DMS53 treated with DMSO at 0.1 percent for 48 hours (cell line): ENCODE data around the gene SDR42E2.
"Not testable (repeated sequence)": the region's sequence is repeated elsewhere in the genome, so short reads cannot be mapped to it uniquely, and the experiment has no call there.

Source experiments
- DNase-seq: peaks from one replicate; lab custom pipeline; 2025; ENCODE audit not compliant: unreplicated experiment; lab: John Stamatoyannopoulos, UW

SDR42E2 gene

GRCh38 chr16:22210285-22210684 is 48.0 kb downstream of the SDR42E2 start:
- no peak for DNase-seq

- no peak for DNase-seq
These were observed 48.5 kb downstream of the SDR42E2 start for GRCh38 chr16:22210854-22211253.

- no peak for DNase-seq
These were observed 50.9 kb downstream of the SDR42E2 start for GRCh38 chr16:22213236-22213635.

DNA sequence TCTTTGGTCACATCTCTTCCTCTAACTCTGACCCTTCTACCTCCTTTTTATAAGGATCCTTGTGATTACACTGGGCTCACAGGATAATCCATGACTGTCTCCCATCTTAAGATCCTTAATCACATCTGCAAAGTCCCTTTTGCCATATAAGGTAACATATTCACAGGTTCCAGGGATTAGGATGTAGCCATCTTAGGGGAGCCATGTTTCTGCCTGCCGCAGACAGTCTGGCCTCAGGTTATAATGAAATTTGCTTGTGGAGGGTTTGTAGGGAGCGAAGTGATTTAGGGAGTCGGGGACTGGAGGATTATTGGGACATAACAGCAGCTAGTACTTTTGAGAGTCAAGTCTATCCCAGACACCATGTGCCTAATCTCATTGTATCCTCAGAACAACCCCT is 51.5 kb downstream of the SDR42E2 start:
- DNase-seq: no peak

DNA sequence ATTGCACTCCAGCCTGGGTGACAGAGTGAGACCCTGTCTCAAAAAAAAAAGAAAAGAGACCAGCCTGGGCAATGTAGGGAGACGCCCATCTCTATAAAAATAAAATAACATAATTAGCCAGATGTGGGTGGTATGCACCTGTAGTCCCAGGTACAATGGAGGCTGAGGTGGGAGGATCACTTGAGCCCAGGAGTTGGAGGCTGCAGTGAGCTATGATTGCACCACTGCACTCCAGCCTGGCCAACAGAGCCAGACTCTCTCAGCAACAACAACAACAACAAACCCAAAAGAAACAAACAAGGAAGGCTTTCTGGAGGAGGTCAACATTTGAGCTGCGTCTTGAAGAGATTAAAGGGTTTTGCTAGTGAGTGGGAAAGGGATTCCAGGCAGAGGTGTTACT is 52.1 kb downstream of the SDR42E2 start:
- DNase-seq: no peak

DNA sequence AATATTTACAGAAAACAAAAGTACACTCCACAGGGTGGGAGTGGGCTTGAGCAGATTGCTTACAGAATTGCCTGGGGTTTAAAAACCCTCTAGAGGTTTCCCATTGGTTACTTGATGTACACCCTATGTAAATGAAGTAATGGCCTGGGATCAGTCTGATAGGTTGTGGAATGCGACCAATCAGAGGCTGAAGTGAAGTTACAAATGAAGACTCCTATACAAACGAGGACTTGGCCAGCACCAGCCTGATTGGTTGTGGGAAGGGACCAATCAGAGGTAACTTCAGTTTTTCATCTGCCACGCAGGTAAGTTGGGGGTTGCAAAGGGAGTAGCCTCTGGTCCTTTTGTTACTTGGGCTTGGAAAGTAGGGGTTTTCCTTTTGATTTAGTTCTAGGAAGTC is 52.6 kb downstream of the SDR42E2 start:
- DNase-seq: no peak

DNA sequence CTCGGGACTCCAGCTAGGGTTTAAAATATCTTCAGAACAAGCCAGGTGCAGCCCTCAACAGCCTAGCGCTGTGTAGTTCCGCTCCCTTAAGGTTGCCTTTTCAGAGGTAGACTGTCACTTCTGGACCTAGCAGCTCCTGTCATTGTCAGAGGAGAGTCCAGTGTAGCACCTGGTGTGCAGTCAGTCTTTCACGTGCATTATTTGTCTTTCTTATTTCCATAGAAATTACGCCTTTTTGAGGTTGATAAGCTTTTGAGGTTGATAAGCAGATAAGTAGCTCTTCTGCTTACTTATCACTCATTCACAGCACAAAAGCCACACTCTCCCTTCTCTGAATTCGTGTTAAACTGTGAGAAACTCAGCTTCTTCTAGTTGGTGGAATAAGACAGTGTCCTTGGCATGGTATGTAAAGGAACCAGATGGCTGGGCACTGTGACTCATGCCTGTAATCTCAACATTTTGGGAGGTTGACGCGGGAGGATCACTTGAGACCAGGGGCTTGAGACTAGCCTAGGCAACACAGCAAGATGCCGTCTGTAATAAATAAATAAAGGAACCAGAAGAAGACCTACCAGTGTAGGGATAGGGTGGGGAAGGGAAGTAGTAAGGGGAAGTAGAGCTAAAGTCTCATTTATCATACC is 54.0 kb downstream of the SDR42E2 start:
- DNase-seq: no peak

DNA sequence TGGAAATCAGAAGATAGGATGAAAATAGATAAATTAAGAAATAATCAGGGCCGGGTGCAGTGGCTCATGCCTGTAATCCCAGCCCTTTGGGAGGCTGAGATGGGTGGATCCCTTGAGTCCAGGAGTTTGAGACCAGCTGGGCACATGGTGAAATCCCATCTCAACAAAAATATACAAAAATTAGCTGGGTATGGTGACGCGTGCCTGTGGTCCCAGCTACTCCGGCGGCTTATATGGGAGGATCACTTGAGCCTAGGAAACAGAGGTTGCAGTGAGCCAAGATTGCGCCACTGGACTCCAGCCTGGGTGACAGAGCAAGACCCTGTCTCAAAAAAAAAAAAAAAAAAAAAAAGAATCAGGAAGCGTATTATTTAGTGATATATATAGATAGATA is 54.5 kb downstream of the SDR42E2 start:
- not testable (repeated sequence) for DNase-seq

DNA sequence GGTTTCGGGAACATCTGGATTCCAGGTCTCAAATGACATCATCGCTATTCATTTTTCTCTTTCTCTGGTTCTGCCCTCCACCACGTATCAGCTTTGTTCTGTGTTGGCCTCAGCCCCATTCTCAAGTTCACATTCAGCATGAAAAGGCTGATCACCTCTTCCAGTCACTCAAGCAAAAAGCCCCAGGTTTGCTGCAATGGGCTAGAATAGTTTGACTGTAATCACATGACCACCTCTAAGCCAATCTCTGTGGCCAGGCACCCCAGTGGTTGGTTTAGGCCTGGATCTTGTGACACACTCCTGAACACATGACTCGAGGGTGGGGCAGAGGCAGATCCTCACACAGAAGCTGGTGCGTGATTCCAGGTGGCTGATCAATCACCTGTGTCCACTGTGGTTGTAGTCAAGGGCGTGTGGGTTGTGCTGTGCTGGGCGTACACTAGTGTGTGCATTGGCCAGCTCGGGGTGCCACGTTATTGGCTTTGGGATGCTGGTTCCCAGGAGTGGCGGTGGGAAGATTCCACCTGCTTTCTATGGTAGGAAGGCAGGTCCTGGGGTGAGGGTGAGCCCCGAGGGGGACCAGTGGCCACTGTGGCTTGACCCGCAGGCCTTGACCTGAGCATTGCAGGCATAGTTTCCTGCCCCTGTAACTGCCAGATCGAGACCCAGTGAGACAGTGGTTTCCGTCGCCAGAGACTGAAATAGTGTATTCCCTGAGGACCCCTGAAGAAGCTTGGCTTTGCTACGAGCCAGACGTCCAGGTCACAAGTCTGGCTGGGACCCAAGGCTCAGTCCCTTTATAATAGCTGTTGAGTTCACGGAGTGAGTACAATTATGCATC is 55.8 kb downstream of the SDR42E2 start:
- no peak for DNase-seq

GRCh38 chr16:22219389-22220068 is 57.2 kb downstream of the SDR42E2 start:
- no peak for DNase-seq

DNA sequence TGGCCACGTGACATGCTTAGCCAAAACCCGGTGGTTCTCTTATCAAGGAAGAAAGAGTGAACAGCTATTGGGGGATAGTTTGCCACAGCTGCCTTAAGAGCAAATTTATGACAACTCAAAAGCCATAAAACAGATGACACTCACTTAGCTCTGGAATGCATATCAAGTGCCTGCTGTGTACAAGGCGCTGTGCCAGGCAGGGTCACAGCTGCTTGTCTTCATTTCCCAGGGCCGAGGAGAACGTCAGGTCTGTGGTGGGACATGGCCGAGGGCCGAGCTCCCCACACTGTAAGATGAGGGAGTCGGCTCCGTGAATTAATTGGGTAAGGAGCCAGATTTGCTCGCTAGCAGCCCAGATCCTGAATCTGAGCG is 57.7 kb downstream of the SDR42E2 start:
- no peak for DNase-seq

DNA sequence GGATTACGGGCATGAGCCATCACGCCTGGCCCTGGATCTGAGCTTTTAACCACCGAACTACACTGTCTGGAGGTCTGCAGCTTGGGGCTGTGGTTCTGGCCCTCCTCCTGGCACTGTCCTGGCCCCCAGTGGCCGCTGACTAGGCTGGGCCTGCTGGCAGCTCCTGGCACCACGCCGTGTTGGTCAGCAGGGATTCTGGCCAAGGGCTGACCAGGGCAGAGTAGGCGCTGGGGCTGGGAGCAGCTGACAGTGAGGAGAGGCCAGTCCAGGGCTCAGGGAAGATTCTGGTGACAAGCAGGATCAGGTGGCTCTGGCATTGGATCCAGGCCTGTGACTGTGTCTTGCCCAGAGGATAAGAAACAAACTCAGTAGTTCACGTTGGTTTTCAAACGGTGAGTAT is 58.4 kb downstream of the SDR42E2 start:
- no peak for DNase-seq

DNA sequence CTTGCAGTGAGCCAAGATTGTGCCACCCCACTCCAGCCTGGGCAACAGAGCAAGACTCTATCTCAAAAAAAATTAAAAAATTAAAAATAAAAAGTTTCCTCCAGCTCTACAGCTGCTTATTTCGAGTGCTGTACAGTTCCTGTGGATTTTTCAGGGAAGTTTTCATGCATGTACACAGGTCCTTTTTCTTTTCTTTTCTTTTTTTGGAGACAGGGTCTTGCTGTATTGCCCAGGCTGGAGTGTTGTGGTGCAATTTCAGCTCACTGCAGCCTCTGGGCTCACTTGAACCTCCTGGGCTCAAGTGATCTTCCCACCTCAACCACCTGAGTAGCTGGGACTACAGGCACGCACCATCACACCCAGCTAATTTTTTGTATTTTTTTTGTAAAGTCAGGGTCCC is 59.7 kb downstream of the SDR42E2 start:
- no peak for DNase-seq

- no peak for DNase-seq
These were observed 60.7 kb downstream of the SDR42E2 start for GRCh38 chr16:22222998-22223397.

DNA sequence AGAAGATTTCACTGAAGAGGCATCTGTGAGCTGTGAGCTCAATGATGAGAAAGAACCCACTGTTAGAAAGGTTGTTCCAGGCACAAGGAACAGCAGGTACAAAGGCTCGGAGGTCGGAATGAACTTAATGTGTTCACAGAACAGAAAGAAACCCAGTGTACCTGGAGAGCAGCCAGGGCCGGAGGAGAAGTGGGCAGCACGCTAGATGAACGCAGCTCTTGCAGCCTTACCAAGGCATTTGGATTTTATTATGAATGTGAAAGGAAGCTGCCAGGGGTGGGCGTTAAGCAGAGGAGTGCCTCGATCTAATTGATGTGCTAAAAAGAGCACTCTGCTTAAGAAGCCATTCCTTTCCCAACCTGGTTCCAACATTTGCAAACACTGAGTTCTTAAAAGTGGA is 62.8 kb downstream of the SDR42E2 start:
- no peak for DNase-seq

GRCh38 chr16:22229889-22230288 is 67.6 kb downstream of the SDR42E2 start:
- DNase-seq: no peak

DNA sequence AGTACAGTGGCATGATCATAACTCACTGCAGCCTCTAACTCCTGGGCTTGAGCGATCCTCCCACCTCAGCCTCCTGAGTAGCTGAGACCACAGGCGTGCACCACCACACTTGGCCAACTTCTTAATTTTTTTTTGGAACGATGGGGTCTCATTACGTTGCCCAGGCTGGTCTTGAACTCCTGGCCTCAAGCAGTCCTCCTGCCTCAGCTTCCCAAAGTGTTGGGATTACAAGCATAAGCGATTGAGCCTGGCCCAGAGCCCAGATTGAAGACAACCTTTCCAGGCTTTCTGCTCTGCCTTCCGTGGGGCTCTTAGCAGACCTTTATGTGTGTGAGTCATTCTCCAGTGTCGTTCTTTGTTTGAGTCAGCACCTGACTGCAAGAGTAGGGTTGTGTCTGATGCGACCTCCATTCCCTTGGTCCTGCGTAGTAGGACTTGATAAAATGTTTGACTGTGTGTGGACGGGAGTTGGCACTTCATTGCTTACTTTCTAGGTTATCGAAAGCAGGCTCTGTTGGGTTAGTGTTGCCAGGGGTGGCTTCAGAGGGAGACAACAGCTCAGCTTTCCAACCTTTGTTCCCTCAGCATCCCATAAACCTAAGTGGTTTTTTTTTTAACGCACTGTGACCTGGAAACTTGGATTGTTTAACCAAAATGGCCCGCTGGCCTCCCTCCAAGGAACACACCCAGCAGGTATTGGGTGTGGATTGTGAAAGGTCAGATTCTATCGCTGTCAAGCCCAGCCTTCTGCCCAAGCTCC is 70.2 kb downstream of the SDR42E2 start:
- no peak for DNase-seq

- no peak for DNase-seq
These were observed 70.7 kb downstream of the SDR42E2 start for GRCh38 chr16:22233037-22233372.

DNA sequence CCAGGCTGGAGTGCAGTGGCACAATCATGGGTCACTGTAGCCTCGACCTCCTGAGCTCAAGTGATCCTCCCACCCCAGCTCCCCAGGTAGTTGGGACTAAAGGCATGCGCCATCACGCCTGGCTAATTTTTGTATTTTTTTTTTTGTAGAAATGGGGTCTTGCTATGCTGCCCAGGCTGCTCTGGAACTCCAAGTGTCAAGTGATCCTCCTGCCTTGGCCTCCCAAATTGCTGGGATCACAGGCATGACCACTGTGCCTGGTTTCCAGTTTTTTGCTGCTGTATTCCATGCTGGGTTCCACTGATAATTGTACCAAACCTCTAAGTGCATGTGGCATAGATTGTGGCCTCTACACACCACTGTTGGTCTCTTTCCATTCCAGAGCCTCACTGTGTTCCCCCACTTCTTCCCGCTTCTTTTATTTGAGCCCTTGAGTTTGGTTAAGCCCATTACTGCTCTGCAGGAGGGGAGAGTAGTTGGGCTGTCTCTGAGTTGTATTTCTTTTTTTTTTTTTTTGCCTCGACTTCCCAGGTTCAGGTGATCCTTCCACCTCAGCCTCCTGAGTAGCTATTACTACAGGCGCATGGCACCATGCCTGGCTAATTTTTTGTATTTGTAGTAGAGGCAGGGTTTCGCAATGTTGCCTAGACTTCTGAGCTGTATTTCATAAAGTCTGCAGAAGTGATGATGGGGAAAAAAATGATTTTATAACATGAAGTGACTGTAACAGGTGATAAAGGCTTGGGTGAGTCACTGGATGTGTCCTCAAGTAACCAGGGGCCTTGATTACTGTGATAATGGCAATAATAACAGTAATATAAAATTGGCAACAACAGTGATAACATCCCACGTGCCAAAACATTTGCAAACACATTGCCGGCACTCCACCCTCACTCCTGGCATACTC is 73.8 kb downstream of the SDR42E2 start:
- DNase-seq: no peak

GRCh38 chr16:22239131-22239805 is 77.0 kb downstream of the SDR42E2 start:
- no peak for DNase-seq
